Progenitor cell of endocrine pancreas (in vitro differentiated cells): Measurements from ENCODE around the gene GAR1. TPM values are rescaled to one million over a fixed set of nuclear protein-coding genes. Genes with fewer than 3 reads are reported as not detected.

ENCODE experiments used
- DNase-seq: peaks from one replicate; pipeline ENCODE4 v3.0.0; 2021; ENCODE audit warnings: low spot score; ENCODE audit not compliant: unreplicated experiment
- H3K27ac Mint-ChIP-seq: 2 replicates; pipeline ENCODE4 v1.8.0; 2021; ENCODE audit warnings: mild to moderate bottlenecking, moderate library complexity, mixed read lengths
- H3K27me3 Mint-ChIP-seq: 2 replicates; pipeline ENCODE4 v1.8.0; 2021; ENCODE audit warnings: mixed read lengths
- H3K36me3 Mint-ChIP-seq: 2 replicates; pipeline ENCODE4 v1.8.0; 2022; ENCODE audit warnings: mixed read lengths; ENCODE audit not compliant: insufficient read depth
- H3K4me1 Mint-ChIP-seq: 2 replicates; pipeline ENCODE4 v1.8.0; 2021; ENCODE audit warnings: low read depth, mixed read lengths
- H3K4me3 Mint-ChIP-seq: 2 replicates; pipeline ENCODE4 v1.8.0; 2021; ENCODE audit warnings: low read depth, mild to moderate bottlenecking, moderate library complexity, mixed read lengths
- H3K9me3 Mint-ChIP-seq: 2 replicates; pipeline ENCODE4 v1.8.0; 2021; ENCODE audit warnings: low read depth, mixed read lengths
- total RNA-seq: library from RNA; stranded (reverse); gene quantifications from 2 replicates; pipeline ENCODE4 v1.2.1, GENCODE V29; 2021
- TF ChIP-seq, protein P1 (sequence below): fragments of 200-600 bp; sonication (generic); IDR thresholded peaks from one replicate; pipeline ENCODE4 v1.5.0; 2021; ENCODE audit warnings: antibody characterized with exemption, mild to moderate bottlenecking; ENCODE audit not compliant: unreplicated experiment

The GAR1 gene
- total RNA-seq, 1 donor from 2014 or later = 25.7 TPM

DNA sequence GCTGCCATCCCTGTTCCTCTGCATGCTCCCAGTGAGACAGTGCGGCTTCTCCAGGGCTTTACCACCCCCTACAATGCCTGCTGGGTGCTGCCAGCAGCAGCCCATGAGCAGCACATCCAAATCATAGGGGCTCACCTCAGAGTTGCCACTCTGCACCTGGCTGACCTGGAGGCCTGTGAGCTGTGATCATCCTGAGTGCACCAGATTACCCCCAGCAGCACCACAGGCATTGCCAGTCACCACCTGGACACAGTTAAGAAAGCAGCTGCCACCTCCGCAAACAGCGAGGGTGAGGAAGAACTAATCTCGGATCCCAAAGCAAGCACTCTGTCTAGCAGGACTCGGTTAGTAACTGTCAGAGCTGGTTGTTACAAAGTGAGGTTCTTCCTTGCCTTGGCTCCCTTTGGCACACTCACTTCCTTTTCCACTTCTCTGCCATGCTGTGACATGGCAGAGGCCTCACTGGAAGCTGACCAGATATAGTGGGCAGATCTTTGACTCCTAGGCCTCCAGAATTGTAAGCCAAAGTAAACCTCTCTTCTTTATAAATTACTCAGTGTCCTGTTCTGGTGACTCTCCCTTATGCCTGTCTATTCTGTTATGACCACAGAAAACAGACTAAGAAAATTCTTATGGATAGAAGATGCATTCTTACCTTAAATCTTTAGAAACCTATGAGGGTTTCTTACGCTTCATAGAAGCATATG lies 57.5 kb downstream of the GAR1 start:
- Mint-ChIP-seq H3K27ac (no peak overlapping the region), H3K9me3 (no peaks in the 10 kb centered on the region), H3K4me3 (no peak overlapping the region), H3K36me3 (no peaks in the 10 kb centered on the region), H3K4me1 (peaks cover 5% of the 10 kb centered on the region), H3K27me3 (no peaks in the 10 kb centered on the region)
- TF ChIP-seq, protein P1, sequence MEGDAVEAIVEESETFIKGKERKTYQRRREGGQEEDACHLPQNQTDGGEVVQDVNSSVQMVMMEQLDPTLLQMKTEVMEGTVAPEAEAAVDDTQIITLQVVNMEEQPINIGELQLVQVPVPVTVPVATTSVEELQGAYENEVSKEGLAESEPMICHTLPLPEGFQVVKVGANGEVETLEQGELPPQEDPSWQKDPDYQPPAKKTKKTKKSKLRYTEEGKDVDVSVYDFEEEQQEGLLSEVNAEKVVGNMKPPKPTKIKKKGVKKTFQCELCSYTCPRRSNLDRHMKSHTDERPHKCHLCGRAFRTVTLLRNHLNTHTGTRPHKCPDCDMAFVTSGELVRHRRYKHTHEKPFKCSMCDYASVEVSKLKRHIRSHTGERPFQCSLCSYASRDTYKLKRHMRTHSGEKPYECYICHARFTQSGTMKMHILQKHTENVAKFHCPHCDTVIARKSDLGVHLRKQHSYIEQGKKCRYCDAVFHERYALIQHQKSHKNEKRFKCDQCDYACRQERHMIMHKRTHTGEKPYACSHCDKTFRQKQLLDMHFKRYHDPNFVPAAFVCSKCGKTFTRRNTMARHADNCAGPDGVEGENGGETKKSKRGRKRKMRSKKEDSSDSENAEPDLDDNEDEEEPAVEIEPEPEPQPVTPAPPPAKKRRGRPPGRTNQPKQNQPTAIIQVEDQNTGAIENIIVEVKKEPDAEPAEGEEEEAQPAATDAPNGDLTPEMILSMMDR = no peak
- no peak for DNase-seq

DNA sequence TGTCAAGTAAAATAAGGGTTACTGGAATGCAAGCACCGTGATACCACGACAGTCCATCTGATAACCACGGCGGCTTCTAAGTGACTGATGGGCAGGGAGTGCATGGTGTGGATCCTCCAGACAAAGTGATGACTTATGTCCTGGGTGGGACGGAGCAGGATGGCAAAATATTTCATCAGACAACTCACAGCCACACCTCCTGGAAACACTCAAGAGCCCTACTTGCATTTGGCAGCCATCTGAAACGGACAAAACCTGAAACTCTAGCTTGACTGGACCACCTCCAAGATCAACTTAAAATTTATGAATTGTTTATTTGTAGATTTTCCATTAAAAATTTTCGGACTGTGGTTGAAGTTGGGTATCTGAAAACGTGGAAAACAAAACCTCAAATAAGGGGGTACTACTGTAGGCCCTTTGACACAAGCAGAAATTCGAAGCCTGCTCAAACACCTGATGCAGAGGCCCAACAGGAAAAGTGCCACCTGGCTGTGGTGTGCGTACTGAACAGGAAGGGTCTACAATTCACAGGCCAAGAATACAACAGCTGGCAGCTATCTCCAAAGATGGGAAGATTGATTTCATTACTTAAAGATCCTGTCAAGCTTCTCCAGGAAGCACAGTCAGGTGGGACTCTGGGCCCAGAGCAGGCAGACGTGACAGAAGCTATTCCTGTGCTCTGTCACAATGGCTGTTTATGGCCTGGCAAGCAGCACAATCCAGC lies 58.4 kb downstream of the GAR1 start:
- no peak for DNase-seq
- Mint-ChIP-seq H3K36me3 (no peaks in the 10 kb centered on the region), H3K4me3 (no peak overlapping the region), H3K9me3 (no peaks in the 10 kb centered on the region), H3K4me1 (peaks cover 5% of the 10 kb centered on the region), H3K27me3 (no peaks in the 10 kb centered on the region), H3K27ac (no peak overlapping the region)
- TF ChIP-seq, protein P1 = no peak

Other genes with a start within 250 kb of the GAR1 start
- 61.0 and 68.2 TPM in 2 replicates for gene CASP6, start 112.3 kb upstream of the GAR1 start, total RNA-seq
- gene PLA2G12A, start 85.7 kb upstream of the GAR1 start, total RNA-seq = 47.6 and 54.7 TPM in 2 replicates
- gene CFI, start 13.8 kb upstream of the GAR1 start, total RNA-seq = 0.24 TPM in 1 of 2 replicates, not detected in the other
- gene RRH, start 12.2 kb downstream of the GAR1 start, total RNA-seq = 0.33 and 0.57 TPM in 2 replicates
- 0.17 and 0.31 TPM in 2 replicates for gene LRIT3, start 32.3 kb downstream of the GAR1 start, total RNA-seq
- gene EGF, start 97.1 kb downstream of the GAR1 start, total RNA-seq = 0.36 and 0.47 TPM in 2 replicates